Stomach (tissue), 4 donors: ENCODE results near the gene TSSK1B.

ENCODE experiments used
- CTCF ChIP-seq, 7 experiments: fragments of 450-650 bp in 4 of 7; fragments of 200-600 bp in 3 of 7; sonication (generic) in 3 of 7; IDR thresholded peaks; one replicate each; pipeline ENCODE4 v1.5.1; 2016 to 2019; ENCODE audit warnings: antibody characterized with exemption in 7 of 7, control low read depth in 2 of 7, mild to moderate bottlenecking in 1 of 7
- POLR2A ChIP-seq, 4 donors: fragments of 450-650 bp; IDR thresholded peaks; one replicate each; pipeline ENCODE4 v1.6.1; 2016; ENCODE audit warnings: antibody characterized with exemption in 4 of 4, control low read depth in 2 of 4, mild to moderate bottlenecking in 1 of 4, moderate library complexity in 1 of 4

- TF ChIP-seq CTCF (IDR thresholded peaks at IDR 0.05) (no peak), POLR2A (IDR thresholded peaks at IDR 0.05) (no peak)
Measured at GRCh38 chr5:113390224-113390623, 44.6 kb downstream of the TSSK1B start.
